HUES64 (cell line): ENCODE data around the gene TACC3.

Source experiments
- H3K27ac ChIP-seq: 2 replicates; pipeline ENCODE4 v1.7.0; 2013; ENCODE audit warnings: low read depth, low read length, inconsistent platforms
- H3K27me3 ChIP-seq: 2 replicates; pipeline ENCODE4 v1.6.1; 2013; ENCODE audit warnings: mild to moderate bottlenecking, low read length; ENCODE audit not compliant: insufficient read depth
- H3K36me3 ChIP-seq: 2 replicates; pipeline ENCODE4 v1.6.1; 2013; ENCODE audit warnings: mild to moderate bottlenecking, low read length; ENCODE audit not compliant: insufficient read depth
- H3K4me1 ChIP-seq: 2 replicates; pipeline ENCODE4 v1.6.1; 2013; ENCODE audit warnings: mild to moderate bottlenecking, low read length, moderate library complexity; ENCODE audit not compliant: insufficient read depth
- H3K4me3 ChIP-seq: 2 replicates; pipeline ENCODE4 v1.5.1; 2013; ENCODE audit warnings: mild to moderate bottlenecking, low read length, moderate library complexity
- H3K9ac ChIP-seq: 2 replicates; pipeline ENCODE4 v1.6.1; 2013; ENCODE audit warnings: mild to moderate bottlenecking, low read depth, low read length
- H3K9me3 ChIP-seq: 2 replicates; pipeline ENCODE4 v1.6.1; 2013; ENCODE audit warnings: low read depth, low read length; ENCODE audit not compliant: insufficient read depth
- WGBS: fragments of 150-250, 120-280 bp; methylation state at CpG from one replicate; pipeline ENCODE4 v1.1.7; 2013; ENCODE audit warnings: missing lambda C conversion rate; 5-methylcytosine and 5-hydroxymethylcytosine counted together

Gene TACC3

DNA sequence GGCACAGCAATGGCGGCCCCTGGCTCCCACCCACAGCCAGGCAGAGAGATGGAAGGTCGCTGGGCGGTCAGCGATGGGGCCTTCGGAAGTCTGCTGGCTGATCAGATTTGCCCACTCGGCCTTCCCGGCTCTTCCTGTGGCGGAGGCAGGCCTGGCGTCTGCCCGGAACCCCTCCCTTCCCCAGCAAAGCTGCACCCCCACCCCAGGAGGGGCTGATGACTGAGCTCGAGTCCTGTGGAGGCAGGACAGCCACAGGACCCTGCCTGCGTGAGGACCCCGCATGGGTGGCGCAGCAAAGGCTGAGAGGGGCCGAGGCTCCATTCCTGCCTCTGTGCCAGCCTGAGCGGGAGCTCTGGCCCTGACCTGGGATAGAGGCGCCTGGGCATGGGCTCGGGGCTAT lies 34.8 kb downstream of the TACC3 start:
- no peak overlapping the region for H3K9ac ChIP-seq
- 86% methylated on average over 18 of the region's 18 CpGs for WGBS
- no peaks in the 10 kb centered on the region for H3K9me3 ChIP-seq
- H3K4me3 ChIP-seq: no peak overlapping the region
- no peaks in the 10 kb centered on the region for H3K36me3 ChIP-seq
- H3K27me3 ChIP-seq: no peaks in the 10 kb centered on the region
- H3K4me1 ChIP-seq: peaks cover 4% of the 10 kb centered on the region; the same call in 1 of the 2 replicates
- no peak overlapping the region for H3K27ac ChIP-seq

DNA sequence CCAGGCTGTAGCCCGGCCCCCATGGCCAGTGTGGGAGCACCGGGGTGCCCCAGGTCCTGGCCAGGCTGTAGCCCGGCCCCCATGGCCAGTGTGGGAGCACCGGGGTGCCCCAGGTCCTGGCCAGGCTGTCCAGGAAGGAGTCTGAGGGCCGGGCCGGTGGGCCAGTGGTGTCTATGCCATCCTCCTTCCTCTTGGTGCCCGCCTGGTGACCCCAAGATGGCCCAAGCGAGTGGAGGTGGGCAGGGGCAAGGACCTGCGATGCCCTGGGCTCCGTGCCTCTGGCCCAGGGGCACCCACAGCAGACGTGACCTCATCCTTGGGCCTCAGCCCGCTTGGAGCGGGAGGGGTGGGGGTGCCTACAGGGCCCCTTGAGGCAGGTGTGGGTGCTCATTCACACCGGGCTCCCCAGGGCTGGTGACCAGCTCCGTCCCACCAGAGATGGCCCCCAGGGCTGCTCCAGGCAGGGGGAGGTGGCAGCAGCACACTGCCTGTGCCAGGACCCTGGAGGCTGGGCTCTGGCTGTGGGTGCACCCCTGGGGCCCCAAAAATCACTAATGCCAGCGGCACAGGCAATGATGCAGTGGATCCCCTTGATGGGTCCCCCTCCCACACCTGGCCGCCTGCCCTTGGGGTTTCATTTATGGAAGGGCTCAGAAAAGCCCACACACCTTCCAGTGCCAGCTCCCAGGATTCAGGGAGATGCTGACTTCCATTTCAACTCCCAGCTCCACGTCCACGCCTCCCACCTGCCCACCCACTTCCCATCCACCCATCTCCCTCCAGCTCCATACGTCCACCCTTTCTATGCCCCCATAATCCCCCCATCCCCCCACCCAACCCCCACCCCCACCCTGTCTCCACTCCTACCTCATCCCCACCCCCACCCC lies 35.8 kb downstream of the TACC3 start:
- 87% methylated on average over 19 of the region's 20 CpGs for WGBS
- Histone ChIP-seq H3K36me3 (no peaks in the 10 kb centered on the region), H3K4me3 (no peak overlapping the region), H3K9me3 (no peaks in the 10 kb centered on the region), H3K9ac (no peak overlapping the region), H3K27me3 (no peaks in the 10 kb centered on the region), H3K4me1 (peaks cover 3% of the 10 kb centered on the region; the same call in 1 of the 2 replicates), H3K27ac (no peak overlapping the region)

DNA sequence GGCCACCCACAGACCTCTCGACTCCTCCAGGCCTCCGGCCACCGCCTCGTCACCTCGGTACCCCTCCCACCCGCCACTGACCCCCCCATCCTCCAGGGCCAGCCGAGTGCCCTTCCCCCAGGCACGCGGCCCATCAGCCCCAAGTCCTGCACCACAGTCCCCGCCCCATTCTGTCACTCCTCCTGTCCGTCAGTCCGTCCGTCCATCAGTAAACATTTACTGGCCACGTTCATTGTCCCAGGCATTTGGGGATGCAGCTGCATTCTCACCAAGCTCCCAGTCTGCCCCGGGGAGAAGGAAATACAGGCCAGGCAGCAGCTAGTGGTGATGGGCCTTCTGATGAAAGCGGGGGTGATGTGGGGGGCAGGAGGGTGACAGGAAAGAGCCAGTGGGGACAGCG lies 36.5 kb downstream of the TACC3 start:
- 71% methylated on average over 17 of the region's 17 CpGs for WGBS
- Histone ChIP-seq H3K4me3 (no peak overlapping the region), H3K27ac (no peak overlapping the region), H3K9ac (no peak overlapping the region), H3K27me3 (no peaks in the 10 kb centered on the region), H3K4me1 (no peaks in the 10 kb centered on the region), H3K36me3 (no peaks in the 10 kb centered on the region), H3K9me3 (no peaks in the 10 kb centered on the region)

DNA sequence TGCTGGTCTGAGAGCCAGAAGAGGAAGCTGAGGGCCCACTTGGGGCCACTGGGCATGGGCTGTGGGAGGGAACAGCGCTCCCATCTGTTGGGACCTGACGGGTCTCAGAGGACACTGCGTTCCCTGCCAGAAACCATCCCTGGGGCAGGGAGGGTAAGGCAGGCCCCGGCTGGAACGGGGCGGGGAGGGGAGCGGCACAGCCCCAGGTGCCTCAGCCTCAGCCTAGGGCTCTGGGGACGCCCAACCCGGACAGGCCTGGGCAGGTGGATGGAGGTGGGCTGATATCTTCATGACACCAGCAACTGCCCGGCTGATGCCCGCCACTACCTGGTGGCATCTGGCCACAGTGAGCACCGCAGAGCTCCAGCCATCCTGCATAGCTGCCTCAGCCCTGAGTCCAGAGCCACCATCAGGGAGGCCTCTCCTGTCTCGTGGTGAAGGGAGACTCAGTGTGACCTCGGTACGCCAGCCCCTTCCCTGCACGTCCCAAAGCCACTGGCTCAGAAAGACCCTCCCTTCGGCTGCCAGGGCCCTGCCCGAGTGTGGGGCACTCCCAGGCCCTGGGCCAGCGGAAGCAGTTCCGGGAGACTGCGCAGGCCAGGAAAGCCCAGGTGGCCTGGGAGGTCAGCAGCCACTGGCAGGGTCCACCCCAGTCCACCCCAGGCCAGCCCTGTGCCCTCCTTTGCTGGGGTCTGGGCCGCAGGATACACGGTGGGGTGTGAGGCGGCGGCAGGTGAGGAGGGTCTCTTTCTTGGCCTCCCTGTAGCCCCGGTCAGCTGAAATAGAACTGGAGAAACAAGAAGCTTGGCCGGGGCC lies 37.2 kb downstream of the TACC3 start:
- Histone ChIP-seq H3K27me3 (no peaks in the 10 kb centered on the region), H3K4me3 (no peak overlapping the region), H3K9ac (no peak overlapping the region), H3K9me3 (no peaks in the 10 kb centered on the region), H3K4me1 (no peaks in the 10 kb centered on the region), H3K36me3 (no peaks in the 10 kb centered on the region), H3K27ac (no peak overlapping the region)
- 92% methylated on average over 27 of the region's 27 CpGs for WGBS

DNA sequence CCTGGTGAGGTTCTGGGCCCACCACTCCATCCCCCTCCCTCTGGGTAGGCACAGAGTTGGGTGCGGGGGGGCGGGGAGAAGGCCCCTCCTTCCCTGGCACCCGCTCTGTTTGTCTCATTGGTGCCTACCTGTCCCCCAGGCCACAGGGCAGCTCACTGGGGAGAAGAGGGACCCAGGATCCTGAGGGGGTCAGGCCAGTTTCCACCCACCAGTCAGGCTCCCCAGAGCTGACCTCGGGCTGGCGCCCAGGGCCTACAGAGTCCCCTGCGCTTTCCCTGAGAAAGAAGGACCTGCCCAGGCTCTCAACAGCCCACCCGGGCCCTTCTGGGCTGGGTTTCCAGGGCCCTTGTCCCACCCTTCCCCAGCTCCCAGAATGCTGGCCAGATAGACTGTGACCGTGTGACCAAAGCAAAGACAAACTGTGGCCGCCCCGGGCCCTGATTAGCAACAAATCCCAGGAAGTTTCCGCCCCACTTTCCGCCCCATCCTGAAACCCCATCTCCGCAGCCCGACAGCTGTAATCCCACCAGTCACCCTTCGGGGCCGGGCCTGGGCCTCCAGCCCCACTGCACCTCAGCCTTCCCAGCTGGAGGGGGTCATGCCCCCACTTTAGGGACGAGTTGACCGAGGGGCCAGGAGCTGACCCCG lies 38.0 kb downstream of the TACC3 start:
- Histone ChIP-seq H3K36me3 (no peaks in the 10 kb centered on the region), H3K27me3 (no peaks in the 10 kb centered on the region), H3K4me3 (no peak overlapping the region), H3K9ac (no peak overlapping the region), H3K27ac (no peak overlapping the region), H3K9me3 (no peaks in the 10 kb centered on the region), H3K4me1 (no peaks in the 10 kb centered on the region)
- 82% methylated on average over 19 of the region's 19 CpGs for WGBS

DNA sequence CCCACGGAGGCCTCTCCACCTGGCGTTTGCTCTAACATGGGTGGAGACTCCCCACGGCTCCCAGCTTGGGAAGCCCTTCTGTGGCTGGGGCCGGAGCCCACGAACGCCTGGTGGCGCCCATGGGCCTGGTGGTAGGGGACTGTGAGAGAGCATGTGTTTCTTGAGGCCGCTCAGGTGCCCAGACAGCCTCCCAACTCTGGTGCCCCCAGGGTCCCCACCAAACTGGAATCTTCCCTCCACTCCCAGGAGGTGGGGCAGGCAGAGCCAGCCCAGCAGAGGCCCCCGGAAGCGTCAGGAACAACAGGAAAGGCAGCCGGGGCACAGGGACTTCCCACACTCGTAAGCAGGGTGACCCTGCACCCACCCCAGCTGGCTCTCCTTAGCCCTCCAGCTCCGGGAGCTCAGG lies 38.5 kb downstream of the TACC3 start:
- no peak overlapping the region for H3K4me3 ChIP-seq
- no peaks in the 10 kb centered on the region for H3K9me3 ChIP-seq
- H3K27ac ChIP-seq: no peak overlapping the region
- WGBS: 81% methylated on average over 13 of the region's 13 CpGs
- H3K36me3 ChIP-seq: no peaks in the 10 kb centered on the region
- no peak overlapping the region for H3K9ac ChIP-seq
- H3K27me3 ChIP-seq: no peaks in the 10 kb centered on the region
- no peaks in the 10 kb centered on the region for H3K4me1 ChIP-seq

DNA sequence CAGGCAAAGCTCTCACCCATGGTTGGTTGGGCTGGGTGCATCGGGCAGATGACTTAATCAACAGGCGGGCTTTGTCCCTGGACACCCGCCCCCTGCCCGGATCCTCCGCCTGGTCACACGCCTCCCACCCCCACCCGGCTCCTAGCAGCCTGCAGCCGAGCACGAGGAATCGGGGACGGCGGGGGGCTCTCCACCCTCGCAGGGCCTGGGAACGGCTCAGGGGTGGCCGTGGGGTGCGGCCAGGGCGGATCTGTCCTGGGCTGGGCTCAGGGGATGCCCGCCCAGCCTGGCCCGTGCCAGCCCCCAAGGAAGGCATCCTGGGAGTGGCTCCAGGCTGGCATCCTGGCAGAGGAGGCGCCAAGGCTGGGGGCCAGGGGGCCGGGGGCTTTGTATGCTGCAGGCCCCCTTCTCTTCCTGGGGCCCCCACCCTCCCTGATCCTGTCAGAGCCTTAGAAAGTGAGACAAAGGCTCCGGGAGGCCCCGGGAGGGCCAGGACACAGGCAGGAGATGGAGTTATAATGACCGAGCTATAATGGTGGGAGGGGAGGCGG lies 39.3 kb downstream of the TACC3 start:
- WGBS: 66% methylated on average over 25 of the region's 25 CpGs
- H3K36me3 ChIP-seq: no peaks in the 10 kb centered on the region

DNA sequence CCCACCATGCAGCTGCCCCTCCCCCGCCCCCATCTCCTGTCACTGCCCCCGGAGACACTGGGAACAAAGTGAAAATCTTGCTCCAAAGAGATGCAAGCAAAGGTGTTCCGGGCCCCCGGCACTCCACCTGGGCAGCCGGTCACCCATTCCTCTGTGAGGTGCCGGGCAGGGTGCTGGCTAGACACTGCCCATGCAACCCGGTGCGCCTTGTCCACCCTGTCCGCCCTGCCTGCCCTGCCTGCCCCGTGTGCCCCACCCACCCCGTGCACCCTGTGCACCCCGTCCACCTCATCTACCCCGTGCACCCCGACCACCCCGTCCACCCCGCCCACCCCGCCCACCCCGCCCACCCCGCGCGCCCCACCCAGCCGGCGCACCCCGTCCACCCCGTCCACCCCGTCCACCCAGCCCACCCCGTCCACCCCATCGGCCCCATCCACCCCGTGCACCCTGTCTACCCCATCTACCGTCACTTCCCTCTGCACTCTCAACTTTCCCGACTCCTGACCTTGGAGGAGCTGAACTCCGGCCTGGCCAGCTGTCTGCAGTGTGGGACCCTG lies 39.9 kb downstream of the TACC3 start:
- no peak overlapping the region for H3K27ac ChIP-seq
- H3K36me3 ChIP-seq: no peaks in the 10 kb centered on the region
- H3K4me1 ChIP-seq: peaks cover 9% of the 10 kb centered on the region
- H3K9ac ChIP-seq: no peak overlapping the region
- H3K9me3 ChIP-seq: no peaks in the 10 kb centered on the region
- WGBS: 78% methylated on average over 21 of the region's 32 CpGs
- H3K27me3 ChIP-seq: no peaks in the 10 kb centered on the region; the same call in 1 of the 2 replicates
- H3K4me3 ChIP-seq: no peak overlapping the region

More for the DNA sequence above, 39.3 kb downstream of the TACC3 start:
- Histone ChIP-seq H3K9me3 (no peaks in the 10 kb centered on the region), H3K27me3 (no peaks in the 10 kb centered on the region; the same call in 1 of the 2 replicates), H3K9ac (no peak overlapping the region), H3K4me1 (peaks cover 3% of the 10 kb centered on the region), H3K4me3 (no peak overlapping the region), H3K27ac (no peak overlapping the region)

DNA sequence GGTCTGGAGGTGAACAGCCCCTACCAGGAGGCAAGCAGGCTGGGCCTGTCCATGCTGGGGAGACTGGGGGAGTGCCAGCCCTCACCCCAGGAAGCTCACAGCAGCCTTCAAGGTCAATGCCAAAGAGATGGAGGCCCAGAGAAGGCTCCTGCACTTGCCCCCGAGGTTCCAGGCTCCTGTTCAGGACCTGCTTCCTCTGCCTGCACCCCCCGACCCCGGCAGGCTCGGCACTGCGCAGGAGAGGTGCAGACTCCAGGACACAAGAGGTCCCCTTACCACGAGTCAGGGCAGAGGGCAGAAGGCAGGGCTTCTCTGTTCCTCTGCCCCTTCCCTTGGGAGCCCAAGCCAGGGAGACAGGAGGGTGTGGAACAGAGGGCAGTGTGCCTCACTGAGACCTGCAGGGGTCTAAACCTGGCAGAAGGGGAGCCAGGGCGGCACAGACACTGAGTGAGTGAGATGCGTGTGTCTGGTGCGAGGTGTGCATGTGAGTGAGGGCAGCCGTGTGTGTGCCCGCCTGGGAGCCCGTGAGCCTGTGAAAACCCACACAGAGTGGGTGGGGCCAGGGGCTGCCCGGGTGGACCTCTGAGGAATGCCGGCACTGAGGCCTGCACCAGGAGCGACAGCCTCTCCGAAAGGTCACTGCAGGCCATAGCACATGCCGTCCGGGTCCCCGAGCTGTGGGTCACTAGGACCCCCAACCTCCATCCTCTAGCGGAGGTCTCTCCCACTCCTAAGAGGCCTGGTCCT lies 41.1 kb downstream of the TACC3 start:
- Histone ChIP-seq H3K36me3 (no peaks in the 10 kb centered on the region), H3K4me1 (peaks cover 13% of the 10 kb centered on the region), H3K27me3 (no peaks in the 10 kb centered on the region; the same call in 1 of the 2 replicates), H3K9ac (no peak overlapping the region), H3K4me3 (no peak overlapping the region), H3K9me3 (no peaks in the 10 kb centered on the region), H3K27ac (no peak overlapping the region)
- 88% methylated on average over 20 of the region's 20 CpGs for WGBS

DNA sequence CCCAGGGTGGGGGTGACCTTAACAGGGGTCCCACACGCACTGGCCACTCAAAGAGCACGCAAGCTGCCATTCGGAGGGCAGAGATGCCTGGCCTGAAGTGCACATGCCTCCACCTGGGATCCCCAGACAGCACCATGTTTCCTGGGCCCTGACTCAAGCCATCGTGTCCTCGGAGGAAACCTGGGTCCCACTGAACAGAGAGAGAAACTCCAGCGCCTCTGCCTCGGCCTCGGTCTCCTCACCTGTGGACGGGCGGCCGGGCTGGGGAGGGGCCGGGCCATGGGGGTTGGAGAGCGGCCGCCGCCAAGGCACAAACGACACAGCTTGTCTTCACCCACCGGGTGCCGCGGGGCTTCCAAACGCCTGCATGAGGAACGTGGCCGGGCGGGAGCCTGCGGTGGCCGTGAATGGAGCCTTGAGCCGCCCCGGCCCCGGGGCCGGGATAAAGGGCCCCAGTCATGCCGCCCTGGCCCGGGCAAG lies 41.8 kb downstream of the TACC3 start:
- Histone ChIP-seq H3K4me3 (no peak overlapping the region), H3K27ac (no peak overlapping the region), H3K27me3 (peaks cover 2% of the 10 kb centered on the region), H3K9me3 (no peaks in the 10 kb centered on the region), H3K4me1 (peaks cover 15% of the 10 kb centered on the region), H3K9ac (no peak overlapping the region), H3K36me3 (no peaks in the 10 kb centered on the region)
- 62% methylated on average over 31 of the region's 31 CpGs for WGBS
